CD4-positive, alpha-beta T cell treated with Interleukin-15 for 4 hours (primary cell): ENCODE data around the gene VWA8.
"Not testable (repeated sequence)": the region's sequence is repeated elsewhere in the genome, so short reads cannot be mapped to it uniquely, and the experiment has no call there.

Source experiments
- DNase-seq: peaks from one replicate; pipeline ENCODE4 v3.0.0-alpha.2; 2020; ENCODE audit warnings: low spot score

The VWA8 gene

DNA sequence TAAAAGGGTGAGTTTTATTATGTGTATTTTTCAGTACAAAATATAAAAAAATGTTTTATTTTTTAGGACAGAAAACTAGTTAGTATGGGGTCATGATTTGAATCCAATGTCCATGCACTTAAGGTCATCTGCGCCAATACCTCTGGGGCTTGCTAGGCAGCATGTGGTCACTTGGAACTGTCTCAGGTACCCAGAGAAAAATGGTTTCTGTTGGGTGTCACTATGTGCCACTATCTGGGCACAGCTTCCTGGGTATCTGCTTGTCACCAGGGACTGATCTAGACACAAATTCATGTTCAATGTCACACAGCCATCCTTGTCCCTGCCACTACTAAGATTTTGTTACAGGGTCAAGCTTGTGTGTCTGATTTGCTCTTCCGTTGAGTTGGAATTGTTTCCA is 403.2 kb downstream of the VWA8 start:
- DNase-seq: no peak

DNA sequence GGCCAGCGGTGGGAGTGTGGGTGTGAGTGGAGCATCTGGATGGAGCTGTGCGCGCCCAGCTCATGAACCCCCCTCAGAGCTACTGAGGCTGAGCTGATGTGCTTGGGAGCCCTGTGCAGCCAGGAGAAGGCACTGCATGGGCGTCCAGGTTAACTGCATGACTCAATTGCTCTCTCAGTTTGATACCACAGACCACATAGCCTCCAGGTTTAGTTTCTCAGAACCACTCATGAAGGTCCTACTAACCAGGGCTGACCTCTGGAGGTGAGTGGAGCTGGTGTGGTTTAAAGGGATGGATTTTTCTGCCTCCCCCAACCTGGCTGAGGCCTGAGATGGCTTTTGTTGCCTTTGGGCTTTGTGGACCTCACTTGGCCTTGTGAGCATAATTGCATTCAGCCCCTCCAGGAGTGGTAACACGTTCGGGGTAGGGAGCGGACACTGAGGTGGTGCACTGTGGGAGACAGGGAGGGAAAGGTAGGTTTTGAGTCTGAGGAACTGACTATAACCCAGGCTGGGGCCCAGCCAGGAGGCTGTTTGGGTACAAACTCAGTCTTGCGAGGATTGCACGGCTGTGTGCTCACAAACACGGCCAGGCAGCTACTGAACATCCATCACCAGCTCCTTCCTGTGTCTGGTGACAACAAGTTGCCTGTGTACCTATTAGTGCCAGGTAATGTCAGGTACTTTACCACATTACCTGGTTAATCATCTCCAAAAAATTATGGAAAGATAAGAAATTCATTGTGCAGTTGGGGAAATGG is 406.1 kb downstream of the VWA8 start:
- no peak for DNase-seq

DNA sequence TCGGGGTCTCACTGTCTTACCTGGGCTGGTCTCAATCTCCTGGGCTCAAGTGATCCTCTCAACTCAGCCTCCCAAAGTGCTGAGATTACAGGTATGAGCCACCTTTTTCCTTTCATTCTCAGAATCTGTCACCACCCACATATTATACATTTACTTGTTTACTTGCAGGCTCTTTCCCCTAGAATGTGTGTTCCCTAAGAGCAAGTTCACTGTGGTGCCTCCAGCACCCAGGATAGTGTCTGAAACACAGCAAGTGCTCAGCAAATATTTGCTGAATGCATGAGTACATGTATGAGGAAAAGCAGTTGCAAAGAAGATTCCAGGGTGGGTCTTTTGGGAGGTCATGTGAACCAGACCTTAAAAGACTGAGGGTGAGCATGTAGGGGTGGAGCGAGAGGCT is 406.7 kb downstream of the VWA8 start:
- DNase-seq: no peak

- DNase-seq: no peak
Observed at GRCh38 chr13:41552031-41552430, 408.9 kb downstream of the VWA8 start.

DNA sequence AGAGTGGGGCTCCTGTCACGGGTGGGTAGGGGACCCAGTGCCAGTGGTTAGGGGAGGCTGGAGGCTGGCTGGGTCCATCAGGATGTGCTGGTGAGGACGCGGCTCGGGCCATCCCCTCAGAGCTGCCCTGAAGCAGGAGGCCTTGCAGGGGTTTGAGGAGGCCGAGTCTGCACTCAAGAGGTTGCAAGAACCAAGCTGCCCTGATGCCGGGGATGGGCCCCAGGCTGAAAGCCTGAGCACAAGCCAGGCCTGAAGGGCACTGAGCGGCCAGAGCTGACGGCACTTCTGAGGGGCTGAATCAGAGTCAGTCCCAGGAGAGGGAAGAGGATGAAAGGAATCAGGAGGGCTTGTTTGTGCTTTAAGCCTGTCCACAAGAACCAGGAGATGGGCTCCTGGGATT is 410.6 kb downstream of the VWA8 start:
- DNase-seq: no peak

DNA sequence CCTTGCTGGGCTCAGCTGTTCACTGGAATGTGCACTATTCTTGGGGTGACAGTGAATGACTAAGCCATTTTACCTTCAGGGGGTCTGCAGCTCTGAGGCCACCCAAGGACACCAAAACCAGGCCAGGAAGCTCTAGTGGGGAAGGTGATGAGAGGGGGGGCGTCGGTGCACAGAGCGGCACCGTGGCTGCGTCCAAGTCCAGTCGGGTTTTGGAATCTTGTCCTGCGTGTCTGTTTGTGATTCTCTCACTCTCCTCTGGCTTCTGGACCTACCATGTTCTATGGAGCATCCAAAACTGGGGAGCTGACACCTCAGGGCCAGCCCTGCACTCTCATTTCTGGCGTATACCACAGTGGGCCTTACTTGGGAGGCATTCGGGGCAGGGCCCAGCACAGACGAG is 411.4 kb downstream of the VWA8 start:
- DNase-seq: no peak

GRCh38 chr13:41548910-41549309 is 412.0 kb downstream of the VWA8 start:
- no peak for DNase-seq

- no peak for DNase-seq
Observed at GRCh38 chr13:41548031-41548430, 412.9 kb downstream of the VWA8 start.

DNA sequence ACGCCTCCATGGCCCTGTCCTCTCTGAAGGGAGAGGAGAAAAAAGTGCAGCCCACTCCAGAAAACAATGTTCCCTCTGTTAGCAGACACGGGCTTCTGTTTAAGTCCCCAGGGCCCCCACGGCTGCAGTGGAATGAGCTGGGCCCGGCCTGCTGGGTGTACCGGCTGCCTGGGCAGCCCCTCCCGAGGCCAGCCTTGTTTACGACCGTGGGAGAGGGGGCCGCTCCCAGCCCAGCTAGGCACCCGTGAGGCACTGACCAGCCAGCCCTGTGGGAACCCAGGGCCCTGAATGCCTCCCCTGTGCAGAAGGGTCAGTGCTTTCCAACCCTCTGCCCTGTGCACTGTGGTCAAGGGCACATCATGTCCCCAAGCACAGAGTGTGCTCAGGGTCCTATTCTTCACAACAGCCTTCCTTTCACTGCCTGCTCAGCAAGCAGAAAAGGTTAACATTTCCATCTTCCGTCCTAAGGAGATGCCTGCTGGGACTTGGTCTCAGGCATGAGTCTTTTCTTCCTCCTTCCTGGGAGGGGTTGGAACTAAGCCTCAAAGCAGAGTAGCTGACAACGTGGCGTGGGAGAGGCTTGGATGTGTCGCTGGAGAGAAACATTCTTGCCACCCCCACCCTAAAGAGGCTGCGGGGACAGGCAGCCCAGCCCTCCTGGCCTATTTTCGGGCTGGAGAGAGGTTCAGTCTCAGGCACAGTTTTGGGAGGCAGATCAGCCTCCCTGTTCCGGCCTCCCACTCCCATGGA is 413.5 kb downstream of the VWA8 start:
- no peak for DNase-seq

DNA sequence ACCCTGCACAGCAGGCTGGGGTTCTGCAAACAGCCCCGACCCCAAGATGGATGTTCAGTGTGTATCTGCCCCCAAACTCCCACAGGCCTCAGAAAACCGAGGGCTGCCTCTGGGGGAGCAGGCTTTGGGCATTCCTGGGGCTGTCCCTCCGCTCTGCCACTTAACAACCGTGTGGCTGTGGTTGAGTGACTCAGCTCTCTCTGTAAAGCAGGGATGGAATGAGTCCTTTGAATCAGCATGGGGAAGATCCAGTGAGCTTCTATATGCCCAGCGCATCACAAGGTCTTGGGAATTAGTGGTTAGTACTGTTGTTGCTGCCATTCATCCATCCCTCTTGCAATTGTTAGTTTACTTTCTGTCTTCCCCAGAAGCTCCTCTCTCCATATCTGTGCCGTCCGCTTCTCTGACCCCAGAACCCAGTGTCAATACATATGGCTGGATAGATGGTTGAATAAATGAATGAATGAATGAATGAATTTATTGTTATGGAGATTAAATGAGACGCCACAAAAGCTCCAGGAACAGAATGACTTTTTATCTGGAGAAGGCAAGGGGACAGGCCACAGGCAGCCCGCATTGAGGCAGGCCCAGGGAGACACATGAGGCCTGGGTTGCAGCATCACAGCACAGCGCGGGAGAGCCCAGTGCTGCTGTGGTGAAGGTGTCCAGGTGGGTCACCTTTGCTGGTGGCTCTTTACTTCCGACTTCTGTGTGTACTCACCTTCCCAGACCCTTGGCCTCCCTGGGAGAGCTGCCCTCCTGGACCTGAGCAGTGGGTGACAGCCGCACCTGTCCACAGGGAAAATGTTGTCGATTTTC is 414.3 kb downstream of the VWA8 start:
- DNase-seq: no peak

DNA sequence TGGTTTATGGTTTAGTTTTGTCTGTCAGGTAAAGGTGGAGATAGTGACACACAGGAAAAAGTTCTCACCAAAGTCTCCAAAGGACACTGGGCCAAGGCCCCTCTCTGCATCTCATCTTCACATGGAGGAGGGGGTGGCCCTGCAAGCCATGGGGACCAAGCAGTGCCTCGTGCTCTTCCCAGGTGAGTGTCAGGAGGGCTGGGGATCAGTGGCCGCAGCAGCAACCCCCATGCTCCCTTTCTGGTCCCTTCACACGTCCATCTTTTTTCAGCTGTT is 415.5 kb downstream of the VWA8 start:
- no peak for DNase-seq

- DNase-seq: no peak
Observed at GRCh38 chr13:41543664-41544300, 417.1 kb downstream of the VWA8 start.

GRCh38 chr13:41542799-41543198 is 418.1 kb downstream of the VWA8 start:
- not testable (repeated sequence) for DNase-seq

DNA sequence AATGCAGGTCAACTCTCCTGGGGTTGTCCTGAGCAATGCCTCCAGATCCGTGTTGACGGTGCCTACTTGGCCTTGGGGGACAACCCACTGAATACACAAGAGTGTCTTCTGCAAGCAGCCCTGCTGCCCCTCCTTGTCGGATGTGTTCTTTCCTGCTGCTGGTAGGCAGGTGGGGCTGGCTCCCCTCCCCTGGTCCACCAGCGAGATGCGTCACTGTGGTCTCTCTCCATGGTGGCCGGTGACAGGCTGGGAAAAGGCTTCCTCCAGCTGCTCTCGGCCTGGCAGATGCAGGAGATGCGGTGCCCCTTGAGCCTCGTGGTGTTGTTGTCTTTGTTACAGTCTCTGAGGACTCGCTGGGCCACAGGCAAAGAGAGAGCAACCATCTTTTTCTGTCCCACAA is 418.6 kb downstream of the VWA8 start:
- no peak for DNase-seq

- no peak for DNase-seq
Observed at GRCh38 chr13:41541142-41541938, 419.6 kb downstream of the VWA8 start.

- peak; percentile 22 for DNase-seq
Observed at GRCh38 chr13:41540240-41540639, 420.7 kb downstream of the VWA8 start.

DNA sequence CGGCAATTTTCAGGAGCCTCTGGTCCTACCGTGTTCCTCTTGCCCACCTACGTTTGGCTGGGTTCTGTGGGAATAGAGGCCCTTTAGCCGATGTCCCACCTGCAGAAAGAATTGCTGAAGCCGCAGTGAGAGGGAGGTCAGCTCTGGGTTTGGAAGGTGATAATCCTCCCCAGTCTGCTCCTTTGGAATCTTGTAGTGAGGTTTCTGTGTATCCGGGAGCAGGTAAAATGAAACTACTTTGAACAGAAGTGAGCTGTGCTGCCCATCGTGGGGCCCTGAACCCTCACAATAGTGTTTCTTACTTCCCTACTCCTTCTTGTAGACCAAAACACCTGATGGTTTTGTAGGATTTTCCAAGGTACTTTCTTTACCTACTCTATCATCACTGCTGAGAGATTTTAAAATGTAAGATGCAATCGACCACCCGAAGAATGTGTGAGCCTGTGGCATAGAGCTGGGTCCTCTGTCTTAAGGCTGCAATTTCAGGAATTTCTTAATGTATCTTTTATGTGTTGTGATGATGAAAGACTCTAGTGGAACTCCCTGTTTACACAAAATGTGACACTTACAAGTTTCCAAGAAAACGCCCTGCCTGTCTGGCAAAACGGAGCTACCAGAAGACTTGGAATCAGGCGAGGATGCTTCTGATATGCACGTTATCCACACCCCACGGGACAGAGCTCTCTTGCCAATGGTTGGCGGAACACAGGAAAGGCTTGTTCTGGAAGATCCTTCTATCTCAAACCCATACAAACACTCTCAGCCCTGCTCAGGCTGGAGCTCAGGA is 427.4 kb downstream of the VWA8 start:
- DNase-seq: no peak

DNA sequence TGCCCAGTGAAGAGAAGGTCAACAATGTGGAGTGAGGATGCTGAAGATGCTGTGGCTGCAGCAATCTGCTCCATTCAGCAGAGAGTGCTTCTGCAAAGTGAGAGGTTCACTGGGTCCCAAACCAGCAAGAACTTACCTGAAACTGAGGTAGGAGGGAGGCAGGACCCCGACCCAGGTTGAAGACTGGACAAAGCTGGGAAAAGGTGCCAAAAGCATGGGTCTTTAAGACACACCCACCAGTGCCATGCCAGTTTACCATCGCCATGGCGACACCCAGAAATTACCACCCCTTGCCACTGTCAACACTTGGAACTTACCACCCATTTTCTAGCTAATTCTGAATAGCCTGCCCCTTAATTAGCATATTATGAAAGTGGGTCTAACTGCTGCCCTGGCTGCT is 432.9 kb downstream of the VWA8 start:
- DNase-seq: no peak

- no peak for DNase-seq
Observed at GRCh38 chr13:41520660-41521630, 440.0 kb downstream of the VWA8 start.
